Measurements from ENCODE around the gene CASP12. TPM values are rescaled to one million over a fixed set of nuclear protein-coding genes. Genes with fewer than 3 reads are reported as not detected.

The CASP12 gene
- total and polyA plus RNA-seq, 2 experiments from 2014 or later = not detected

GRCh38 chr11:104844451-104844850, 53.8 kb downstream of the CASP12 start:
- no peak for ATAC-seq
- Histone ChIP-seq H3K9me2 (ENCODE audit: insufficient read depth) (no peaks in the 10 kb centered on the region), H3K27me3 (ENCODE audit: insufficient read depth) (no peaks in the 10 kb centered on the region), H3K4me2 (no peak overlapping the region), H3K27ac (ENCODE audit: low read depth) (no peak overlapping the region), H2AFZ (no peak overlapping the region), H3K36me3 (ENCODE audit: insufficient read depth) (no peaks in the 10 kb centered on the region), H3F3A (replicated peaks; ENCODE audit: low read depth) (no peaks in the 10 kb centered on the region), H3K79me2 (replicated peaks; ENCODE audit: insufficient read depth) (no peaks in the 10 kb centered on the region), H3K4me1 (ENCODE audit: insufficient read depth) (peaks cover 14% of the 10 kb centered on the region; the same call in 1 of the 2 replicates), H3K4me3 (no peak overlapping the region), H4K20me1 (replicated peaks; ENCODE audit: insufficient read depth) (no peaks in the 10 kb centered on the region)
- Mint-ChIP-seq H3K4me3 (no peak overlapping the region), H3K27me3 (ENCODE audit: insufficient read depth, low read depth, poor library complexity) (peaks cover 3% of the 10 kb centered on the region), H3K9me3 (peaks cover 10% of the 10 kb centered on the region), H3K36me3 (ENCODE audit: low read depth) (peaks cover 6% of the 10 kb centered on the region; the same call in 2 of the 3 replicates), H3K4me1 (peaks cover 6% of the 10 kb centered on the region), H3K27ac (no peak overlapping the region)
- DNase-seq (ENCODE audit: low spot score) = no peak
- no peak for TF ChIP-seq EZH2phosphoT487 (IDR thresholded peaks at IDR 0.05; ENCODE audit: unreplicated experiment)

GRCh38 chr11:104843150-104843836, 55.0 kb downstream of the CASP12 start:
- peaks cover 14% of the 10 kb centered on the region; the same call in 1 of the 2 replicates for H3K4me1 ChIP-seq (ENCODE audit: insufficient read depth)
- no peaks in the 10 kb centered on the region for H3K79me2 ChIP-seq (replicated peaks; ENCODE audit: insufficient read depth)
- no peak overlapping the region for H3K4me2 ChIP-seq
- Mint-ChIP-seq H3K27ac (no peak overlapping the region), H3K4me1 (peaks cover 6% of the 10 kb centered on the region), H3K9me3 (peaks cover 19% of the 10 kb centered on the region), H3K4me3 (no peak overlapping the region), H3K36me3 (ENCODE audit: low read depth) (peaks cover 18% of the 10 kb centered on the region), H3K27me3 (ENCODE audit: insufficient read depth, low read depth, poor library complexity) (peaks cover 3% of the 10 kb centered on the region)
- no peak overlapping the region for H3K4me3 ChIP-seq
- no peak for TF ChIP-seq ZNF331 (CRISPR knock-in tag; IDR thresholded peaks at IDR 0.05; ENCODE audit: low read depth)
- no peak for TF ChIP-seq CTCF (conservative IDR thresholded peaks at IDR 0.05; ENCODE audit: low read depth in 2 of 2)
- no peak for TF ChIP-seq ZNF114 (CRISPR knock-in tag; IDR thresholded peaks at IDR 0.05)
- TF ChIP-seq STAT1 (IDR thresholded peaks at IDR 0.05; ENCODE audit: unreplicated experiment) = no peak
- TF ChIP-seq EZH2 (IDR thresholded peaks at IDR 0.05; ENCODE audit: low read depth, unreplicated experiment) = no peak
- no peak for TF ChIP-seq JUNB (IDR thresholded peaks at IDR 0.05; ENCODE audit: unreplicated experiment)
- TF ChIP-seq REST (IDR thresholded peaks at IDR 0.05; ENCODE audit: unreplicated experiment) = no peak
- no peak for TF ChIP-seq ETS1 (IDR thresholded peaks at IDR 0.05)
- no peak for TF ChIP-seq NANOG (IDR thresholded peaks at IDR 0.05; ENCODE audit: borderline replicate concordance)
- TF ChIP-seq CREB1 (CRISPR knock-in tag; IDR thresholded peaks at IDR 0.05; ENCODE audit: low read depth) = no peak
- DNase-seq (ENCODE audit: low spot score) = no peak
- no peak overlapping the region for H2AFZ ChIP-seq
- H3F3A ChIP-seq (replicated peaks; ENCODE audit: low read depth) = no peaks in the 10 kb centered on the region
- H3K9me2 ChIP-seq (ENCODE audit: insufficient read depth) = no peaks in the 10 kb centered on the region
- H3K27me3 ChIP-seq (ENCODE audit: insufficient read depth) = no peaks in the 10 kb centered on the region
- no peak for ATAC-seq
- no peaks in the 10 kb centered on the region for H4K20me1 ChIP-seq (replicated peaks; ENCODE audit: insufficient read depth)
- H3K36me3 ChIP-seq (ENCODE audit: insufficient read depth) = no peaks in the 10 kb centered on the region
- H3K27ac ChIP-seq (ENCODE audit: low read depth) = no peak overlapping the region

Data from GM23338 (cell line).